Activated CD4-positive, alpha-beta T cell treated with anti-CD3 and anti-CD28 coated beads, Interleukin-2, amount 10 ng/mL, durations not matched to agents 7 days and 5 days (primary cell): ENCODE results near the gene SEC24C. TPM values are rescaled to one million over a fixed set of nuclear protein-coding genes. Genes with fewer than 3 reads are reported as not detected.
A peak's percentile ranks its signal among the peaks of the same experiment; 100 is the strongest.

Source experiments
- CTCF ChIA-PET: fragments of 350-600 bp; sonication (Branson Sonifier 250); formaldehyde crosslinking; loops from one replicate; lab custom pipeline; 2021; ENCODE audit warnings: antibody characterized with exemption; lab: Charles Lee
- POLR2A ChIA-PET: fragments of 350-600 bp; sonication (Branson Sonifier 250); formaldehyde crosslinking; loops from one replicate; lab custom pipeline; 2021; ENCODE audit warnings: antibody characterized with exemption; lab: Charles Lee
- DNase-seq: peaks from one replicate; pipeline ENCODE4 v3.0.0-alpha.2; 2020
- H3K27ac Mint-ChIP-seq: one replicate; pipeline ENCODE4 v1.8.0; 2021; ENCODE audit warnings: mild to moderate bottlenecking, moderate library complexity, mixed read lengths
- H3K27me3 Mint-ChIP-seq: one replicate; pipeline ENCODE4 v1.8.0; 2021; ENCODE audit warnings: mixed read lengths
- H3K36me3 Mint-ChIP-seq: one replicate; pipeline ENCODE4 v1.8.0; 2021; ENCODE audit warnings: low read depth, mixed read lengths
- H3K4me1 Mint-ChIP-seq: one replicate; pipeline ENCODE4 v1.8.0; 2021; ENCODE audit warnings: mixed read lengths
- H3K4me3 Mint-ChIP-seq: one replicate; pipeline ENCODE4 v1.8.0; 2021; ENCODE audit warnings: mild to moderate bottlenecking, moderate library complexity, mixed read lengths
- H3K9me3 Mint-ChIP-seq: one replicate; pipeline ENCODE4 v1.8.0; 2021; ENCODE audit warnings: mixed read lengths
- total RNA-seq, 2 experiments: library from RNA; stranded (reverse); gene quantifications; one replicate each; pipeline ENCODE4 v1.2.3, GENCODE V29; 2021

SEC24C gene
- total RNA-seq, 2 experiments from 2014 or later = 93.1 to 93.2 TPM

- DNase-seq = no peak
- CTCF ChIA-PET = interaction anchor here (1.4 to 3.6 kb wide), 4 partner anchors 9 to 19 kb away, joined by 3 to 16 read pairs (median 8); partner anchors contain the start of gene SEC24C
- no peak overlapping the region for H3K4me3 Mint-ChIP-seq
- peaks cover 53% of the 10 kb centered on the region for H3K4me1 Mint-ChIP-seq
- POLR2A ChIA-PET = interaction anchor here (1.4 kb wide), 1 partner anchor 9 kb away, joined by 5 read pairs; a partner anchor contains a TSS
- no peaks in the 10 kb centered on the region for H3K9me3 Mint-ChIP-seq
- H3K27ac Mint-ChIP-seq = no peak overlapping the region
- H3K27me3 Mint-ChIP-seq = no peaks in the 10 kb centered on the region
- H3K36me3 Mint-ChIP-seq = peaks cover 77% of the 10 kb centered on the region
Observed at GRCh38 chr10:73763343-73763742, 19.2 kb downstream of the SEC24C start.

- Mint-ChIP-seq H3K4me3 (no peak overlapping the region), H3K9me3 (no peaks in the 10 kb centered on the region), H3K4me1 (peaks cover 51% of the 10 kb centered on the region), H3K27me3 (no peaks in the 10 kb centered on the region), H3K27ac (no peak overlapping the region), H3K36me3 (peaks cover 79% of the 10 kb centered on the region)
- POLR2A ChIA-PET = no interaction called here
- CTCF ChIA-PET = interaction anchor here (1.3 to 9.8 kb wide), 4 partner anchors 7 to 18 kb away, joined by 5 to 103 read pairs (median 12); partner anchors contain the start of genes CHCHD1 and ZSWIM8
- no peak for DNase-seq
Observed at GRCh38 chr10:73765066-73765465, 20.9 kb downstream of the SEC24C start.

- ChIA-PET POLR2A (no interaction called here), CTCF (interaction anchor here (0.6 to 9.8 kb wide), 9 partner anchors 10 to 533 kb away, joined by 3 to 103 read pairs (median 4); partner anchors contain the start of genes CHCHD1, SEC24C and ZSWIM8)
- Mint-ChIP-seq H3K36me3 (peaks cover 75% of the 10 kb centered on the region), H3K27me3 (no peaks in the 10 kb centered on the region), H3K4me3 (no peak overlapping the region), H3K9me3 (no peaks in the 10 kb centered on the region), H3K27ac (peak overlapping the region; percentile 28), H3K4me1 (peaks cover 52% of the 10 kb centered on the region)
- DNase-seq = peak; percentile 80
Observed at GRCh38 chr10:73768881-73769280, 24.7 kb downstream of the SEC24C start.

GRCh38 chr10:73769396-73769795 is 25.2 kb downstream of the SEC24C start:
- no peak overlapping the region for H3K4me3 Mint-ChIP-seq
- peak overlapping the region; percentile 47 for H3K27ac Mint-ChIP-seq
- CTCF ChIA-PET = interaction anchor here (0.5 to 9.8 kb wide), 9 partner anchors 10 to 600 kb away, joined by 3 to 103 read pairs (median 4); partner anchors contain the start of genes CHCHD1, SEC24C and ZSWIM8

GRCh38 chr10:73771722-73772280 is 27.6 kb downstream of the SEC24C start:
- ChIA-PET POLR2A (interaction anchor here (1.0 to 2.1 kb wide), 2 partner anchors 9 to 10 kb away, joined by 5 to 9 read pairs; partner anchors contain the start of gene CHCHD1), CTCF (interaction anchor here (1.0 to 9.8 kb wide), 7 partner anchors 9 to 182 kb away, joined by 3 to 103 read pairs (median 10); partner anchors contain the start of genes CHCHD1 and ZSWIM8)
- Mint-ChIP-seq H3K36me3 (peaks cover 70% of the 10 kb centered on the region), H3K27me3 (no peaks in the 10 kb centered on the region), H3K27ac (peak overlapping the region; percentile 94), H3K9me3 (no peaks in the 10 kb centered on the region), H3K4me3 (peak overlapping the region; percentile 95), H3K4me1 (peaks cover 67% of the 10 kb centered on the region)
- DNase-seq = peak; percentile 80

More at GRCh38 chr10:73769396-73769795, 25.2 kb downstream of the SEC24C start:
- POLR2A ChIA-PET = no interaction called here
- H3K4me1 Mint-ChIP-seq = peaks cover 57% of the 10 kb centered on the region
- no peaks in the 10 kb centered on the region for H3K9me3 Mint-ChIP-seq
- no peak for DNase-seq
- H3K27me3 Mint-ChIP-seq = no peaks in the 10 kb centered on the region
- H3K36me3 Mint-ChIP-seq = peaks cover 77% of the 10 kb centered on the region

GRCh38 chr10:73772281-73773151 is 28.3 kb downstream of the SEC24C start:
- ChIA-PET POLR2A (interaction anchor here (0.5 to 2.1 kb wide), 3 partner anchors 9 to 225 kb away, joined by 5 to 9 read pairs (median 5); partner anchors contain the start of gene CHCHD1), CTCF (interaction anchor here (0.9 to 9.8 kb wide), 11 partner anchors 9 to 181 kb away, joined by 3 to 103 read pairs (median 4); partner anchors contain the start of genes CHCHD1 and ZSWIM8)
- peak; percentile 79 for DNase-seq
- Mint-ChIP-seq H3K4me1 (peaks cover 69% of the 10 kb centered on the region), H3K4me3 (peak overlapping the region; percentile 95), H3K9me3 (no peaks in the 10 kb centered on the region), H3K27me3 (no peaks in the 10 kb centered on the region), H3K36me3 (peaks cover 70% of the 10 kb centered on the region), H3K27ac (peak overlapping the region; percentile 94)

GRCh38 chr10:73773152-73773879 is 29.1 kb downstream of the SEC24C start:
- ChIA-PET POLR2A (interaction anchor here (0.5 to 2.1 kb wide), 2 partner anchors 8 to 224 kb away, joined by 5 to 9 read pairs; partner anchors contain the start of gene CHCHD1), CTCF (interaction anchor here (0.7 to 9.8 kb wide), 10 partner anchors 10 to 1433 kb away, joined by 3 to 103 read pairs (median 4); partner anchors contain the start of genes CHCHD1 and ZSWIM8)
- peak overlapping the region; percentile 94 for H3K27ac Mint-ChIP-seq
- peaks cover 64% of the 10 kb centered on the region for H3K4me1 Mint-ChIP-seq
- peaks cover 65% of the 10 kb centered on the region for H3K36me3 Mint-ChIP-seq
- peak overlapping the region; percentile 95 for H3K4me3 Mint-ChIP-seq
- peak; percentile 32 for DNase-seq
- no peaks in the 10 kb centered on the region for H3K27me3 Mint-ChIP-seq
- no peaks in the 10 kb centered on the region for H3K9me3 Mint-ChIP-seq

GRCh38 chr10:73774637-73775036 is 30.5 kb downstream of the SEC24C start:
- ChIA-PET CTCF (interaction anchor here (5.0 kb wide), 1 partner anchor 105 kb away, joined by 18 read pairs; no protein-coding TSS in a partner anchor), POLR2A (no interaction called here)
- Mint-ChIP-seq H3K36me3 (peaks cover 64% of the 10 kb centered on the region), H3K27me3 (no peaks in the 10 kb centered on the region), H3K27ac (no peak overlapping the region), H3K4me1 (peaks cover 57% of the 10 kb centered on the region), H3K4me3 (peak overlapping the region; percentile 95), H3K9me3 (no peaks in the 10 kb centered on the region)
- no peak for DNase-seq

- CTCF ChIA-PET = interaction anchor here (1.0 to 11.8 kb wide), 3 partner anchors 10 to 17 kb away, joined by 3 to 103 read pairs (median 3); a partner anchor contains a TSS
- Mint-ChIP-seq H3K27me3 (no peaks in the 10 kb centered on the region), H3K9me3 (no peaks in the 10 kb centered on the region), H3K4me1 (peaks cover 63% of the 10 kb centered on the region), H3K36me3 (peaks cover 43% of the 10 kb centered on the region), H3K27ac (no peak overlapping the region), H3K4me3 (no peak overlapping the region)
- DNase-seq = no peak
- POLR2A ChIA-PET = interaction anchor here (0.7 kb wide), 1 partner anchor 179 kb away, joined by 5 read pairs; no protein-coding TSS in a partner anchor
Observed at GRCh38 chr10:73779018-73779417, 34.8 kb downstream of the SEC24C start.

- Mint-ChIP-seq H3K9me3 (no peaks in the 10 kb centered on the region), H3K4me1 (peaks cover 62% of the 10 kb centered on the region), H3K4me3 (peak overlapping the region; percentile 46), H3K36me3 (peaks cover 37% of the 10 kb centered on the region), H3K27me3 (no peaks in the 10 kb centered on the region), H3K27ac (no peak overlapping the region)
- ChIA-PET POLR2A (interaction anchor here (0.6 kb wide), 1 partner anchor 17 kb away, joined by 3 read pairs; no protein-coding TSS in a partner anchor), CTCF (interaction anchor here (11.8 kb wide), 1 partner anchor 10 kb away, joined by 103 read pairs; a partner anchor contains a TSS)
- no peak for DNase-seq
Observed at GRCh38 chr10:73779539-73780197, 35.5 kb downstream of the SEC24C start.

- no peak for DNase-seq
- ChIA-PET CTCF (interaction anchor here (1.1 to 11.8 kb wide), 4 partner anchors 11 to 41 kb away, joined by 3 to 103 read pairs (median 4); a partner anchor contains a TSS), POLR2A (interaction anchor here (2.1 kb wide), 1 partner anchor 7 kb away, joined by 9 read pairs; a partner anchor contains a TSS)
- Mint-ChIP-seq H3K9me3 (no peaks in the 10 kb centered on the region), H3K4me1 (peaks cover 63% of the 10 kb centered on the region), H3K27me3 (no peaks in the 10 kb centered on the region), H3K4me3 (peak overlapping the region; percentile 99), H3K27ac (peak overlapping the region; percentile 98), H3K36me3 (peaks cover 32% of the 10 kb centered on the region)
Observed at GRCh38 chr10:73780301-73780700, 36.1 kb downstream of the SEC24C start.
